NCI-H2171 treated with DMSO at 0.1 percent for 48 hours (cell line): ENCODE results near the gene RBM15.

Experiments
- DNase-seq: peaks from one replicate; lab custom pipeline; 2025; lab: John Stamatoyannopoulos, UW

Gene RBM15

GRCh38 chr1:110319332-110320167 is 19.6 kb upstream of the RBM15 start:
- DNase-seq = peak; percentile 75

DNA sequence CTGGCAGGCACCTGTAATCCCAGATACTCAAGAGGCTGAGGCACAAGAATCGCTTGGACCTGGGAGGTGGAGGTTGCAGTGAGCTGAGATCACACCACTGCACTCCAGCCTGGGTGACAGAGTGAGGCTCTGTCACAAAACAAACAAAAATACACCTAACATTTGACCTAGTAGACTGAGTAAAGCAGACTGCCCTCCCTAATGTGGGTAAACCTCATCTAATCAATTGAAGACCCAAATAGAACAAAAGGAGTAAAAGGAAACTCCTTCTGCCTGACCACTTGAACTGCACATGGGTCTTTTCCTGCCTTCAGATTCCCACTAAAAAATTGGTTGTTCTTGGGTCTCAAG is 19.0 kb upstream of the RBM15 start:
- DNase-seq = no peak

GRCh38 chr1:110321045-110321444 is 18.1 kb upstream of the RBM15 start:
- DNase-seq = no peak

- no peak for DNase-seq
These were observed 17.3 kb upstream of the RBM15 start for GRCh38 chr1:110321846-110322245.

DNA sequence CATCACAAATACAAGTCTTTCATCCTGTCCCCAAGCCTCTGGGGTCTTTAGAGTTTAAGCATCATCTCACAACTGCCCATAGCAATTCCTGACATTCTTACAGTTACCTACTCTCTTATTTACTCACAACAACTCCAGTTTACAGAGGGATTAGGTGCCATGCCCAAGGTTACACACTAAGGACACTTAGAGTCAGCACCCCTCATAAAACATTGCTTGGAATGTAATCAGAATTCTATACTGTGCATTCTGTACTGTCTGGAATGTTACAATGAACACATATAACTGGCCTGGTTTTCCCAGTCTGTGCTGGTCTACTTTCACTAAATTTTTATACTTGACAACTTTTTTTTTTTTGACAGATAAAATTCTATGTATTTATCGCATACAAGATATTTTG is 14.5 kb upstream of the RBM15 start:
- no peak for DNase-seq

DNA sequence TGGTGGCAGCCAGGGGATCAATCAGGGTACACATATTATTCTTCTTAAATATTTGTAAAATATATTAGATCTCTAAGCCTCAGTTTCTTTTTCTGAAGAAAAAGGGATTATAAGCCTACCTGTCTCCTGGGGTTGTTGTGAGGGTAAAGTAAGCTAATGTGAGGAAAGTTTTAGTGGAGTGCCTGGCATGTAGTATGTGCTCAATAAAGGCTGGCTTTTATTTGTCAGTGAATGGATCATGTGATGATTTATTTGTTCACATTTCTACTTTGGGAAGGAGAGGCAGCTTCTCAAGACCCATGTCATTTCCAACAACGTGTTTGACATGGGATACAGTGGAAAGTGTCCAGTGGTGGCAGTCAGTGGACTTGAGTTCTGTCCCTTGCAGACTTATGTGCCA is 12.4 kb upstream of the RBM15 start:
- no peak for DNase-seq

- peak; percentile 7 for DNase-seq
These were observed 10.9 kb upstream of the RBM15 start for GRCh38 chr1:110328274-110328673.

DNA sequence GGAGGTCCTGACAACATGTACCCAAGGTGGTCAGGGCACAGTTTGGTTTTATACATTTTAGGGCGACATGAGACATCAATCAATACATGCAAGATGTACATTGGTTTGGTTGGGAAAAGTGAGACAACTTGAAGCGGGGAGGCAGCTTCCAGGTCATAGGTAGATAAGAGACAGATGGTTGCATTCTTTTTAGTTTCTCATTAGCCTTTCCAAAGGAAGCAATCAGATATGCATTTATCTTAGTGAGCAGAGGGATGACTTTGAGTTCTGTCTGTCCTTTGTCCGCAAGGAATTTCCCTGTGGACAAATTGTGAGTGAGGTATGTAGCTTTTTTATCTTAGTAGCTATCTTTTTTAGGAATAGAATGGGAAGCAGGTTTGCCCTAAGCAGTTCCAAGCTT is 10.5 kb upstream of the RBM15 start:
- no peak for DNase-seq

DNA sequence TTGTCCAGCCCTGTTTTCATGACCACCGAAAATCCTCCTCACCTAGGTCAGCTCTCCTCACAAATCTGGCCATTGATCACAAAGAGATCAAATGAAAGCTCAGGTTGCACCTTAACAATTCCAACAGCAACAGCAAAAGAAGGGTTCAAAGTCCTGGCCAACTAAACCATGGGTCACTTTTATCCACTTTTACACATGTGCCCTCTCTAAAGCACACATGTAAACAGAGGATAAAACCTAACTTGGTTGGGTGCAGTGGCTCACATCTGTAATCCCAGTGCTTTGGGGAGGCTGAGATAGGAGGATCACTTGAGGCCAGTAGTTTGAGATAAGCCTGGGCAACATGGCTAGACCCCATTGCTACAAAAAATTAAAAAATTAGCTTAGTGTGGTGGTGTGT is 3.9 kb upstream of the RBM15 start:
- no peak for DNase-seq

GRCh38 chr1:110336300-110337039 is 2.7 kb upstream of the RBM15 start:
- DNase-seq = peak; percentile 18

- DNase-seq = peak; percentile 77
These were observed 1.4 kb upstream of the RBM15 start for GRCh38 chr1:110337704-110338308.

DNA sequence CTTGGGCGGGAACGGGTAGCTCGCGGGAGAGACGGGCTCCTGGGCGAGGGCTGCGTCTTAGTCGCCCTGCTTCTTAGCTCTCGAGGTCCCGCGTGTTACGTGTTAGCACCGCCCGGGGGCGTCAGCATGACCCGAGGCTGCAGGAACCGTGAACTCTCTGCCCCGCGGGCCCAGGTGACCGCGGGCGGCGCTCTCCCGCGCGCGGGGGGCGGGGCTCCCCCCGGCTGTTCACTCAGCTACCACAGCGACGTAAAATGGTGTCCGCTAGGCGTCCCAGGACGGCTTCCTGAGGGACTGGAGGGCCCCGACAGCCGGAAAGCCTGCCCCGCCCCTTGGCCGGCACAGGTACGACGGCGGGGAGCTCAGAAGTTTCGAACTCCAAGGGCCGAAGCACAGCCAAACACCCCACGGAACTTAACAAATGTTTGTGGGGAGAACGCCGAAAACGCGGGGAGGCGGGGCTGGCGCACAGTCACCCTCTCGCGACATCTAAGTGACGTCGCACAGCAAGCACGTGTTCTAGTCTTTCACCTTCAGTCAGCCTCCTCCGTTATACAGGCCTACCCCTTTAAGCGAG is 780 bp upstream of the RBM15 start:
- peak; percentile 98 for DNase-seq

- DNase-seq = peak; percentile 52
These were observed 430 bp downstream of the RBM15 start for GRCh38 chr1:110339407-110340206.

DNA sequence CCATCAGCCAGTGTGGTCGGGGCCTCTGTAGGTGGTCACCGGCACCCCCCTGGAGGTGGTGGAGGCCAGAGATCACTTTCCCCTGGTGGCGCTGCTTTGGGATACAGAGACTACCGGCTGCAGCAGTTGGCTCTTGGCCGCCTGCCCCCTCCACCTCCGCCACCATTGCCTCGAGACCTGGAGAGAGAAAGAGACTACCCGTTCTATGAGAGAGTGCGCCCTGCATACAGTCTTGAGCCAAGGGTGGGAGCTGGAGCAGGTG is 961 bp downstream of the RBM15 start:
- no peak for DNase-seq

GRCh38 chr1:110341146-110341871 is 2.1 kb downstream of the RBM15 start:
- DNase-seq = no peak

- no peak for DNase-seq
These were observed 2.7 kb downstream of the RBM15 start for GRCh38 chr1:110341872-110342331.

GRCh38 chr1:110343249-110343648 is 4.1 kb downstream of the RBM15 start:
- no peak for DNase-seq

DNA sequence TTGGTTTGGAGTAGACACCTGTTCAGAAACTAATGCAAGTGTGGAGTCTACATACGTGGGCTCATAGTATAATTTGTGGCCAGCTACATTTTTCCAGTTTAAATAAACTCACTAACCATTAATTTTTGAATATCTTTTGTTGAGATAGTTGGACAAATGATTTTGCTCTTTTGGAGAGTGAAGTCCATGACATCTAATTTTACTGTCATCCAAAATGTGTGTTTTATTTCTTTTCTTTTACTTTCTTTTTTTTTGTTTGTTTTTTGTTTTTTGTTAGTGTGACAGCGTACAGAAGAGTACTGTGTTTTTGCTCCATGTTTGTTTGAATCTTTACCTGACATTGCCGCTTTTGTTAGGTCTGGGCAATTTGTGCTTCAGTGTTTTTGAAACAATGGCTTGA is 5.0 kb downstream of the RBM15 start:
- DNase-seq = no peak

- no peak for DNase-seq
These were observed 6.3 kb downstream of the RBM15 start for GRCh38 chr1:110345480-110345879.

DNA sequence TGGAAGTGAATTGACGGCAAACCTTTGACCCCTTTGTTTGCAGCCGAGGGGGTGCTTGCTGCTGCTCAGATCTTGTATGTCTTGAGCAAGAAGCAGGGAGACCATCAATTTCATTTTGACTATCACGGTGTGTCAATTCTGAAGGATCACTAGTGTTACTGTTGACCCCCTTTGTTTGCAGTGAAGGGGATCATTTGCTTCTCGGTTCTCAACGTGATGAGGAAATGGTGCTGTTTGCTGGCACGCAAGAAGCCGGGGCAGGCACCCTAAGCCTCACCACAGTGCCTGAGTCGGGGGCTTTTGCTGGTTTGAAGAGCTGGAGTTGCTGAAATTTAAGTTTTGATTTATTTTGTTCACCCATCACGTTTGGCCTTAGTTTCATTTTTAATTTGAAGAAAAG is 7.5 kb downstream of the RBM15 start:
- no peak for DNase-seq

- no peak for DNase-seq
These were observed 8.2 kb downstream of the RBM15 start for GRCh38 chr1:110347182-110347893.
